Glutamatergic neuron (in vitro differentiated cells): Measurements from ENCODE around the gene RGS6. TPM values are rescaled to one million over a fixed set of nuclear protein-coding genes. Genes with fewer than 3 reads are reported as not detected.

ENCODE experiments used
- DNase-seq: peaks from one replicate; pipeline ENCODE4 v3.0.0; 2022
- H3K27ac Mint-ChIP-seq: one replicate; pipeline ENCODE4 v1.8.0; 2020; ENCODE audit warnings: mild to moderate bottlenecking, mixed read lengths, inconsistent platforms; ENCODE audit not compliant: unreplicated experiment
- H3K27me3 Mint-ChIP-seq: one replicate; pipeline ENCODE4 v1.8.0; 2020; ENCODE audit warnings: mild to moderate bottlenecking, moderate library complexity, mixed read lengths, inconsistent platforms; ENCODE audit not compliant: unreplicated experiment
- H3K36me3 Mint-ChIP-seq: one replicate; pipeline ENCODE4 v1.8.0; 2020; ENCODE audit warnings: mild to moderate bottlenecking, mixed read lengths, inconsistent platforms; ENCODE audit not compliant: unreplicated experiment
- H3K4me1 Mint-ChIP-seq: one replicate; pipeline ENCODE4 v1.8.0; 2020; ENCODE audit warnings: mild to moderate bottlenecking, low read depth, mixed read lengths, inconsistent platforms; ENCODE audit not compliant: unreplicated experiment
- H3K4me3 Mint-ChIP-seq: one replicate; pipeline ENCODE4 v1.8.0; 2020; ENCODE audit warnings: mild to moderate bottlenecking, mixed read lengths, inconsistent platforms; ENCODE audit not compliant: unreplicated experiment
- H3K9me3 Mint-ChIP-seq: one replicate; pipeline ENCODE4 v1.8.0; 2020; ENCODE audit warnings: mild to moderate bottlenecking, moderate library complexity, mixed read lengths, inconsistent platforms; ENCODE audit not compliant: unreplicated experiment
- total RNA-seq: library from RNA; stranded (reverse); fragmentation: NEBNext Ultra II Directional; extraction: Animal tissue kit (Norgen Biotek cat#: 25700); gene quantifications from one replicate; pipeline ENCODE4 v1.2.1, GENCODE V29; 2021; ENCODE audit not compliant: unreplicated experiment
- TF ChIP-seq, protein P1 (sequence below): fragments of 200-600 bp; sonication (generic); IDR thresholded peaks from one replicate; pipeline ENCODE4 v1.5.0; 2021; ENCODE audit not compliant: partially characterized antibody, unreplicated experiment

RGS6 gene
- total RNA-seq, 1 donor from 2014 or later: 1.2 TPM

DNA sequence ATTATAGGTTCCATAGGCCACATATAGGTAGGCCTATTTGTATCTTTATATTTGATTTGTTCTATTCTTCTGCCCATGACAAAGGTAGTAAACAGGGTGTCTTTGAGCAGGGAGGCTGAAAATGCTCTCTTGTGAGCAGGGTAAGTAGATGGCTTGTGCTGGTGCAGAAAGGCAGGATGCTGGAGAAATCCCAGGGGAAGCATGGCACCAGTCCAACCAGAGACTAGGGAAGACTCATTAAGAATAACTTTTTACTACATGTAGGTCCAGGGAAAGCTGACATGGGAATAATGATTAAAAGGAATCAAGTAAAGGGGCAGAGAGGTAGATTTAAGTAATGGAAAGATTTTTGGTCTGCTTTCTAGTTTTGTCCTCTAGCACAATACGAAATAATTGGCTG is 245.0 kb downstream of the RGS6 start:
- TF ChIP-seq, protein P1, sequence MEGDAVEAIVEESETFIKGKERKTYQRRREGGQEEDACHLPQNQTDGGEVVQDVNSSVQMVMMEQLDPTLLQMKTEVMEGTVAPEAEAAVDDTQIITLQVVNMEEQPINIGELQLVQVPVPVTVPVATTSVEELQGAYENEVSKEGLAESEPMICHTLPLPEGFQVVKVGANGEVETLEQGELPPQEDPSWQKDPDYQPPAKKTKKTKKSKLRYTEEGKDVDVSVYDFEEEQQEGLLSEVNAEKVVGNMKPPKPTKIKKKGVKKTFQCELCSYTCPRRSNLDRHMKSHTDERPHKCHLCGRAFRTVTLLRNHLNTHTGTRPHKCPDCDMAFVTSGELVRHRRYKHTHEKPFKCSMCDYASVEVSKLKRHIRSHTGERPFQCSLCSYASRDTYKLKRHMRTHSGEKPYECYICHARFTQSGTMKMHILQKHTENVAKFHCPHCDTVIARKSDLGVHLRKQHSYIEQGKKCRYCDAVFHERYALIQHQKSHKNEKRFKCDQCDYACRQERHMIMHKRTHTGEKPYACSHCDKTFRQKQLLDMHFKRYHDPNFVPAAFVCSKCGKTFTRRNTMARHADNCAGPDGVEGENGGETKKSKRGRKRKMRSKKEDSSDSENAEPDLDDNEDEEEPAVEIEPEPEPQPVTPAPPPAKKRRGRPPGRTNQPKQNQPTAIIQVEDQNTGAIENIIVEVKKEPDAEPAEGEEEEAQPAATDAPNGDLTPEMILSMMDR: no peak
- H3K27me3 Mint-ChIP-seq: no peaks in the 10 kb centered on the region
- DNase-seq: no peak
- H3K36me3 Mint-ChIP-seq: no peaks in the 10 kb centered on the region
- no peak overlapping the region for H3K4me3 Mint-ChIP-seq
- no peak overlapping the region for H3K27ac Mint-ChIP-seq
- H3K9me3 Mint-ChIP-seq: peaks cover 2% of the 10 kb centered on the region
- no peaks in the 10 kb centered on the region for H3K4me1 Mint-ChIP-seq

DNA sequence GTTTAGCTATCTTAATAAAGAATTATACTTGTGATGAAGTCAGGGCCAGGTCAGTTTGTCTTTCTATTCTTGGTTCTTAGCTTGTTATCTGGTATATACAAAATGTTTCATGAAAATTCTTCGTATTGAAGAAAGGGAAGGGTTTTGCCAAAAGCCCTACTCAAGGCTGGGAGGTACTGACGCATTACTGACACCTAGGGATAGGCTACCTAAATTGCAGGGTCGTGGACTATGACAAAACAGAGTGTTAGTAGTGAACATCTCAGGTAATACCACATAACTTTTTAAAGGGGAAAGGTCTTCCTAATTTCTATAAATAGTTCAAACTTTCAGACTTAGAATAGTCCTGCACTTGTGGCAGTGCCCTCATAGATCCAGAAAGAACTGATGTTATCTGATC is 246.3 kb downstream of the RGS6 start:
- TF ChIP-seq, protein P1: no peak
- Mint-ChIP-seq H3K4me1 (no peaks in the 10 kb centered on the region), H3K9me3 (peaks cover 2% of the 10 kb centered on the region), H3K27me3 (no peaks in the 10 kb centered on the region), H3K27ac (no peak overlapping the region), H3K36me3 (no peaks in the 10 kb centered on the region), H3K4me3 (no peak overlapping the region)
- DNase-seq: no peak

DNA sequence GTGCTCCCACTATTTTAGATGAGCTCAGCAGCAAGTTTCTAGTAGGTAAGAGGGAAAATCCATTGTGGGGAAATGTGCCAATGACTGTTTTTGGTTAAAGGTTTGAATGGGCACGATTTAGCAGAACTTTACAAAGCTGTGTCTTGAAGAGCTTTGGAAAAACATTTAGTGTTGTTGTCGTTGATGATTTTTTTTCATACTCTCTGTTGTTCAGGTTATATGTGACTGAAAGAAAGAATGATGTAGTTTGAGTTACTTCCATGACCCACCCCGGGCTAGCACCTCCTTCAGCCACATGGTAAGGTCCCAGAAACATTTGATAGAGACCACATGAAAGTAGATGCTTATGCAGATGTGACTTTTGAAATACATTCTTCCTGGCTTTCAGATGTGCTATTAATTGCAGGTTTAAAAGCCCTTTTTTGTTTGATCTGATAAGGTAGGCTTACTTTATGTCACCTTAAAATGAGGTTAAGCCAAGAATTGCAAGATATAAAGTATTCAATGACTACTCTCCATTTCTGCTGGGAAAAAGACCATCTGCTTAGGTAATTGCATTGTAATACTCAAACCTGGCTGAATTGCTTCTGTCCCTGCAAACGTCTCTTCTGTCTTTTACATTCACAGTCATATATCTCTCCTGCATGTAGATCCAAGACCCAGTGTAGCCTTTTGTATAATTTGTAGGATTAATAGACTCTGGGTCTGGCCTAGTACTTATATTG is 250.6 kb downstream of the RGS6 start:
- Mint-ChIP-seq H3K27ac (no peak overlapping the region), H3K27me3 (no peaks in the 10 kb centered on the region), H3K9me3 (no peaks in the 10 kb centered on the region), H3K4me1 (no peaks in the 10 kb centered on the region), H3K36me3 (no peaks in the 10 kb centered on the region), H3K4me3 (no peak overlapping the region)
- no peak for DNase-seq
- TF ChIP-seq, protein P1: no peak

DNA sequence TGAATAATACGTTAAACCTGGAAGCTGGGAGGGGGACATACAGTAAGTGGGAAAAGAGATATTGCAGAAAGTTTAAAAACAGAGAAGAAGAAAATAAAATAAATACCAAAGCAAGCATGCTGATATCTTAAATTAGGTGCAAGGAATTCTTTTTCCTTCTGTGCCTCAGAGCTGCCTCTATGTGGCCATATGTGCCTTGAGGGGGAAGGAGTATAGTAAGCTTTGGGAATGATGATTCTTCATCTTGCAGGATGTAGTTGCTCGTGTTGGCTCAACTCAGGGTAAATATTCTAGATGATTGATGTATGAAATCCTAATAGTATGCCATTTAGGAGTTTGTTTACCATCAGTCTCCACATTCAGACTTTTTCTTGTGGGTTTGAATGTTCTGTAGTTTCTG is 251.4 kb downstream of the RGS6 start:
- DNase-seq: no peak
- H3K9me3 Mint-ChIP-seq: no peaks in the 10 kb centered on the region
- TF ChIP-seq, protein P1: no peak
- H3K36me3 Mint-ChIP-seq: no peaks in the 10 kb centered on the region
- no peak overlapping the region for H3K4me3 Mint-ChIP-seq
- no peak overlapping the region for H3K27ac Mint-ChIP-seq
- no peaks in the 10 kb centered on the region for H3K27me3 Mint-ChIP-seq
- H3K4me1 Mint-ChIP-seq: no peaks in the 10 kb centered on the region

DNA sequence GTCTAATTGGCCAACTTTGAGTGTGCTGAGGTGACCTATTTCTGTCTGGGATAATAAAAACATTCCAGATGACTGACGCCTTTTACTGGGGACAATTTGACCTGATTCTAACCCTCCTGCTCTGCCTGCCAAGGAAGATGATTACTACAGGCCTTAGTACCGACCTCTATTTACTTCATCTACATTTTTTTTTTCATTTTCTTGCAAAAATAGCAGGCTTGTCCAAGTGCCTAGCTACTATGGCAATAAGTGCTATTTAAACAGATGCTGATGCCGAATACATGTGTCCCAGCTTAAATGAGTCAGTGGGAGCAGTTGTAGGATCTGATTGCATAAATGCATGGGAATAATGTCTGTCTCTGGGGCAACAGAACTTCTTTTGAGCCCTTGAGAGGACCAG is 254.3 kb downstream of the RGS6 start:
- H3K27ac Mint-ChIP-seq: no peak overlapping the region
- TF ChIP-seq, protein P1: no peak
- no peaks in the 10 kb centered on the region for H3K9me3 Mint-ChIP-seq
- no peak for DNase-seq
- H3K36me3 Mint-ChIP-seq: no peaks in the 10 kb centered on the region
- no peak overlapping the region for H3K4me3 Mint-ChIP-seq
- H3K4me1 Mint-ChIP-seq: no peaks in the 10 kb centered on the region
- no peaks in the 10 kb centered on the region for H3K27me3 Mint-ChIP-seq
